ENCODE results near the gene CCR6. TPM values are rescaled to one million over a fixed set of nuclear protein-coding genes. Genes with fewer than 3 reads are reported as not detected.

Gene CCR6
- total and polyA plus RNA-seq, 10 of the 15 experiments (the other 5 are each of a cell fraction or from before 2014, with no cell fraction given) = 2.2 to 7.6 (median 6.7) TPM

GRCh38 chr6:167115054-167115453 is 7.8 kb upstream of the CCR6 start:
- no peaks in the 10 kb centered on the region for H3K27me3 ChIP-seq (replicated peaks in 1 of 2; ENCODE audit: control insufficient read depth in 2 of 2, insufficient read depth in 2 of 2, low read length in 1 of 2)
- CTCF ChIA-PET = interaction anchor here (1.0 to 4.9 kb wide), 13 partner anchors 8 to 285 kb away, joined by 3 to 85 read pairs (median 5); partner anchors contain the start of gene CCR6
- H3K27ac ChIP-seq (ENCODE audit: control insufficient read depth, insufficient read depth) = no peak overlapping the region
- H3K9ac ChIP-seq (ENCODE audit: control insufficient read depth, insufficient read depth, low read length) = no peak overlapping the region
- no peaks in the 10 kb centered on the region for H4K20me1 ChIP-seq (ENCODE audit: control insufficient read depth, insufficient read depth)
- H3K4me1 ChIP-seq (ENCODE audit: control insufficient read depth, insufficient read depth, low read length) = peaks cover 63% of the 10 kb centered on the region
- in situ Hi-C loops (cut with MboI) (no loop called here), intact Hi-C loops (cut with micrococcal nuclease; ENCODE audit: unreplicated experiment) (no loop called here)
- H3K4me2 ChIP-seq (ENCODE audit: control insufficient read depth, insufficient read depth) = peak overlapping the region; percentile 39; the same call in 1 of the 2 replicates
- WGBS (ENCODE audit: insufficient coverage, insufficient replicate concordance, low lambda C conversion rate, missing lambda C conversion rate) = 7% methylated on average over 10 of the region's 10 CpGs
- FAIRE-seq (no peak), DNase-seq (ENCODE audit: low read depth, low spot score) (no peak), ATAC-seq (peak; percentile 8)
- no peaks in the 10 kb centered on the region for H3K9me3 ChIP-seq (replicated peaks; ENCODE audit: control insufficient read depth, insufficient read depth, low read length)
- POLR2A ChIA-PET = interaction anchor here (1.6 to 3.9 kb wide), 8 partner anchors 8 to 115 kb away, joined by 6 to 91 read pairs (median 16); partner anchors contain the start of gene CCR6
- RAD21 ChIA-PET (ENCODE audit: unreplicated experiment) = interaction anchor here (1.0 to 4.3 kb wide), 12 partner anchors 9 to 163 kb away, joined by 3 to 200 read pairs (median 30); partner anchors contain the start of genes CCR6 and CEP43
- no peak overlapping the region for H2AFZ ChIP-seq (ENCODE audit: control insufficient read depth, low read depth, low read length)
- no peak overlapping the region for H3K4me3 ChIP-seq
- SMC1A ChIA-PET (ENCODE audit: uncharacterized antibody, unreplicated experiment) = interaction anchor here (0.6 to 21.7 kb wide), 12 partner anchors 8 to 328 kb away, joined by 3 to 542 read pairs (median 6); partner anchors contain the start of genes CCR6 and RNASET2
- no TSS peak for BruUV-seq (replicated peaks)
- H3K79me2 ChIP-seq (ENCODE audit: control insufficient read depth, insufficient read depth, low read length) = no peaks in the 10 kb centered on the region
- no peaks in the 10 kb centered on the region for H3K36me3 ChIP-seq (ENCODE audit: control insufficient read depth in 2 of 2, insufficient read depth in 2 of 2, low read length in 1 of 2)
- TF ChIP-seq HDAC2 (IDR thresholded peaks at IDR 0.05) (no peak), RELA (IDR thresholded peaks at IDR 0.05; ENCODE audit: borderline replicate concordance, partially characterized antibody) (no peak), HSF1 (IDR thresholded peaks at IDR 0.05; ENCODE audit: low read depth, low read length) (no peak), ZNF207 (IDR thresholded peaks at IDR 0.05; ENCODE audit: borderline replicate concordance) (no peak), EP300 (IDR thresholded peaks at IDR 0.05; ENCODE audit: borderline replicate concordance in 1 of 2, control insufficient read depth in 1 of 2, low read depth in 2 of 2, low read length in 2 of 2) (0 out of 4 replicates have a peak, but pooled peaks of 1 of the 2 experiments have one; percentile 19), SMC3 (IDR thresholded peaks at IDR 0.05; ENCODE audit: borderline replicate concordance, low read length) (peak; percentile 36; the same call in 1 of the 2 replicates), HDGF (IDR thresholded peaks at IDR 0.05) (no peak), EED (IDR thresholded peaks at IDR 0.05; ENCODE audit: low read depth) (no peak), ZBTB40 (IDR thresholded peaks at IDR 0.05; ENCODE audit: borderline replicate concordance) (no peak)
- TF ChIP-seq, protein P1, sequence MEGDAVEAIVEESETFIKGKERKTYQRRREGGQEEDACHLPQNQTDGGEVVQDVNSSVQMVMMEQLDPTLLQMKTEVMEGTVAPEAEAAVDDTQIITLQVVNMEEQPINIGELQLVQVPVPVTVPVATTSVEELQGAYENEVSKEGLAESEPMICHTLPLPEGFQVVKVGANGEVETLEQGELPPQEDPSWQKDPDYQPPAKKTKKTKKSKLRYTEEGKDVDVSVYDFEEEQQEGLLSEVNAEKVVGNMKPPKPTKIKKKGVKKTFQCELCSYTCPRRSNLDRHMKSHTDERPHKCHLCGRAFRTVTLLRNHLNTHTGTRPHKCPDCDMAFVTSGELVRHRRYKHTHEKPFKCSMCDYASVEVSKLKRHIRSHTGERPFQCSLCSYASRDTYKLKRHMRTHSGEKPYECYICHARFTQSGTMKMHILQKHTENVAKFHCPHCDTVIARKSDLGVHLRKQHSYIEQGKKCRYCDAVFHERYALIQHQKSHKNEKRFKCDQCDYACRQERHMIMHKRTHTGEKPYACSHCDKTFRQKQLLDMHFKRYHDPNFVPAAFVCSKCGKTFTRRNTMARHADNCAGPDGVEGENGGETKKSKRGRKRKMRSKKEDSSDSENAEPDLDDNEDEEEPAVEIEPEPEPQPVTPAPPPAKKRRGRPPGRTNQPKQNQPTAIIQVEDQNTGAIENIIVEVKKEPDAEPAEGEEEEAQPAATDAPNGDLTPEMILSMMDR (IDR thresholded peaks at IDR 0.05 in 2 of 3, conservative IDR thresholded peaks at IDR 0.05 in 1 of 3; ENCODE audit: control insufficient read depth in 2 of 3, extremely low read depth in 1 of 3, insufficient read depth in 1 of 3, low read depth in 3 of 3, low read length in 3 of 3) = peak; percentile 40 to 65 (median 52); a peak in 4 of 6 replicates
- TF ChIP-seq, protein P2, sequence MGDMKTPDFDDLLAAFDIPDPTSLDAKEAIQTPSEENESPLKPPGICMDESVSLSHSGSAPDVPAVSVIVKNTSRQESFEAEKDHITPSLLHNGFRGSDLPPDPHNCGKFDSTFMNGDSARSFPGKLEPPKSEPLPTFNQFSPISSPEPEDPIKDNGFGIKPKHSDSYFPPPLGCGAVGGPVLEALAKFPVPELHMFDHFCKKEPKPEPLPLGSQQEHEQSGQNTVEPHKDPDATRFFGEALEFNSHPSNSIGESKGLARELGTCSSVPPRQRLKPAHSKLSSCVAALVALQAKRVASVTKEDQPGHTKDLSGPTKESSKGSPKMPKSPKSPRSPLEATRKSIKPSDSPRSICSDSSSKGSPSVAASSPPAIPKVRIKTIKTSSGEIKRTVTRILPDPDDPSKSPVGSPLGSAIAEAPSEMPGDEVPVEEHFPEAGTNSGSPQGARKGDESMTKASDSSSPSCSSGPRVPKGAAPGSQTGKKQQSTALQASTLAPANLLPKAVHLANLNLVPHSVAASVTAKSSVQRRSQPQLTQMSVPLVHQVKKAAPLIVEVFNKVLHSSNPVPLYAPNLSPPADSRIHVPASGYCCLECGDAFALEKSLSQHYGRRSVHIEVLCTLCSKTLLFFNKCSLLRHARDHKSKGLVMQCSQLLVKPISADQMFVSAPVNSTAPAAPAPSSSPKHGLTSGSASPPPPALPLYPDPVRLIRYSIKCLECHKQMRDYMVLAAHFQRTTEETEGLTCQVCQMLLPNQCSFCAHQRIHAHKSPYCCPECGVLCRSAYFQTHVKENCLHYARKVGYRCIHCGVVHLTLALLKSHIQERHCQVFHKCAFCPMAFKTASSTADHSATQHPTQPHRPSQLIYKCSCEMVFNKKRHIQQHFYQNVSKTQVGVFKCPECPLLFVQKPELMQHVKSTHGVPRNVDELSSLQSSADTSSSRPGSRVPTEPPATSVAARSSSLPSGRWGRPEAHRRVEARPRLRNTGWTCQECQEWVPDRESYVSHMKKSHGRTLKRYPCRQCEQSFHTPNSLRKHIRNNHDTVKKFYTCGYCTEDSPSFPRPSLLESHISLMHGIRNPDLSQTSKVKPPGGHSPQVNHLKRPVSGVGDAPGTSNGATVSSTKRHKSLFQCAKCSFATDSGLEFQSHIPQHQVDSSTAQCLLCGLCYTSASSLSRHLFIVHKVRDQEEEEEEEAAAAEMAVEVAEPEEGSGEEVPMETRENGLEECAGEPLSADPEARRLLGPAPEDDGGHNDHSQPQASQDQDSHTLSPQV (IDR thresholded peaks at IDR 0.05) = peak; percentile 50; the same call in 1 of the 2 replicates

Data from GM12878 (cell line).